HepG2 (cell line): ENCODE data around the gene THSD4. TPM values are rescaled to one million over a fixed set of nuclear protein-coding genes. Genes with fewer than 3 reads are reported as not detected.
A peak's percentile ranks its signal among the peaks of the same experiment; 100 is the strongest.

ENCODE experiments used
- EP300 ChIP-seq, 3 experiments: sonication (generic) in 1 of 3; formaldehyde crosslinking in 1 of 3; IDR thresholded peaks; 2 replicates each; pipeline versions ENCODE4 v1.5.1 to v1.6.1; 2011 to 2020; ENCODE audit warnings: low read depth in 2 of 3, low read length in 2 of 3, borderline replicate concordance in 1 of 3, improper control_type of control experiment in 1 of 3, mild to moderate bottlenecking in 1 of 3, missing genetic modification reagents in 1 of 3, moderate library complexity in 1 of 3
- GABPB1 ChIP-seq: IDR thresholded peaks from 2 replicates; pipeline ENCODE4 v1.6.1; 2016; ENCODE audit warnings: mild to moderate bottlenecking, missing genetic modification reagents, moderate library complexity, missing compliant biosample characterization
- IRF2 ChIP-seq: IDR thresholded peaks from 2 replicates; pipeline ENCODE4 v1.6.1; 2018; ENCODE audit warnings: missing genetic modification reagents, missing compliant biosample characterization
- JDP2 ChIP-seq: sonication (generic); formaldehyde crosslinking; IDR thresholded peaks from 2 replicates; pipeline ENCODE4 v1.8.1; 2022; ENCODE audit warnings: missing genetic modification reagents, borderline replicate concordance
- KLF16 ChIP-seq, 2 experiments: sonication (generic) in 1 of 2; formaldehyde crosslinking in 1 of 2; IDR thresholded peaks; 2 replicates each; pipeline versions ENCODE4 v1.6.1 to v1.8.0; 2016 to 2023; ENCODE audit warnings: missing genetic modification reagents in 2 of 2, missing compliant biosample characterization in 1 of 2
- MAFG ChIP-seq: sonication (generic); formaldehyde crosslinking; IDR thresholded peaks from 2 replicates; pipeline ENCODE4 v1.5.1; 2020; ENCODE audit warnings: mild to moderate bottlenecking, missing genetic modification reagents
- NFE2 ChIP-seq: sonication (generic); formaldehyde crosslinking; IDR thresholded peaks from 2 replicates; pipeline ENCODE4 v1.4.0; 2020; ENCODE audit warnings: missing genetic modification reagents
- NFKB2 ChIP-seq: sonication (generic); formaldehyde crosslinking; IDR thresholded peaks from 2 replicates; pipeline ENCODE4 v1.4.0; 2020; ENCODE audit warnings: missing genetic modification reagents, borderline replicate concordance
- XBP1 ChIP-seq: sonication (generic); formaldehyde crosslinking; IDR thresholded peaks from 2 replicates; pipeline ENCODE4 v1.5.0; 2020; ENCODE audit warnings: missing genetic modification reagents
- ZFP62 ChIP-seq: sonication (generic); formaldehyde crosslinking; IDR thresholded peaks from 2 replicates; pipeline ENCODE4 v1.4.0; 2020; ENCODE audit warnings: missing genetic modification reagents
- ZNF235 ChIP-seq: sonication (generic); formaldehyde crosslinking; IDR thresholded peaks from 2 replicates; pipeline ENCODE4 v1.8.1; 2023; ENCODE audit warnings: mild to moderate bottlenecking, missing genetic modification reagents, borderline replicate concordance
- ZNF256 ChIP-seq: sonication (generic); formaldehyde crosslinking; conservative IDR thresholded peaks from 2 replicates; pipeline ENCODE4 v1.4.0; 2020; ENCODE audit warnings: missing genetic modification reagents
- ZNF292 ChIP-seq: sonication (generic); formaldehyde crosslinking; IDR thresholded peaks from 2 replicates; pipeline ENCODE4 v1.8.1; 2022; ENCODE audit warnings: mild to moderate bottlenecking, low read depth, missing genetic modification reagents, borderline replicate concordance
- ZNF564 ChIP-seq: sonication (generic); formaldehyde crosslinking; IDR thresholded peaks from 2 replicates; pipeline ENCODE4 v1.8.1; 2023; ENCODE audit warnings: mild to moderate bottlenecking, missing genetic modification reagents
- ZNF7 ChIP-seq: IDR thresholded peaks from 2 replicates; pipeline ENCODE4 v1.6.1; 2016; ENCODE audit warnings: missing biosample characterization, missing genetic modification reagents
- polyA plus RNA-seq, 8 experiments: library from polyadenylated mRNA; depleted of rRNA in 3 of 8; stranded (reverse) in 7 of 8; unstranded in 1 of 8; fragments of >200 nt; fragmentation: Illumina TruSeq in 4 of 8; extraction: Trizol in 4 of 8; gene quantifications; 2 replicates each; pipeline versions ENCODE4 v1.2.1 to v1.2.3, GENCODE V29; 2011 to 2016; ENCODE audit warnings: low read depth in 4 of 8, missing spikeins in 1 of 8, mixed read lengths in 1 of 8; ENCODE audit not compliant: insufficient read depth in 1 of 8
- total RNA-seq, 5 experiments: library from RNA; depleted of rRNA; stranded (reverse); fragments of >200 nt; fragmentation: Illumina TruSeq; extraction: Trizol; gene quantifications; 2 replicates each; pipeline ENCODE4 v1.2.3, GENCODE V29; 2016; ENCODE audit warnings: low read depth in 1 of 5
- TF ChIP-seq, protein P1 (sequence below): sonication (generic); formaldehyde crosslinking; IDR thresholded peaks from 2 replicates; pipeline ENCODE4 v1.8.1; 2023; ENCODE audit warnings: mild to moderate bottlenecking, inconsistent platforms, moderate library complexity, missing genetic modification reagents, borderline replicate concordance
- TF ChIP-seq, protein P2 (sequence below): sonication (generic); formaldehyde crosslinking; IDR thresholded peaks from 2 replicates; pipeline ENCODE4 v1.4.0; 2020; ENCODE audit warnings: missing genetic modification reagents
- TF ChIP-seq, protein P3 (sequence below): sonication (generic); formaldehyde crosslinking; IDR thresholded peaks from 2 replicates; pipeline ENCODE4 v1.4.0; 2020; ENCODE audit warnings: mild to moderate bottlenecking, low read depth, missing genetic modification reagents
- TF ChIP-seq, protein P4 (sequence below): IDR thresholded peaks from 2 replicates; pipeline ENCODE4 v1.6.1; 2016; ENCODE audit warnings: low read depth, control low read depth
- TF ChIP-seq, protein P5 (sequence below): sonication (generic); formaldehyde crosslinking; IDR thresholded peaks from 2 replicates; pipeline ENCODE4 v1.4.0; 2020; ENCODE audit warnings: low read depth, missing genetic modification reagents

THSD4 gene
- total and polyA plus RNA-seq, 2 of the 13 experiments (the other 11 are each of a cell fraction or from before 2014, with no cell fraction given) = 0.07 to 0.21 TPM

DNA sequence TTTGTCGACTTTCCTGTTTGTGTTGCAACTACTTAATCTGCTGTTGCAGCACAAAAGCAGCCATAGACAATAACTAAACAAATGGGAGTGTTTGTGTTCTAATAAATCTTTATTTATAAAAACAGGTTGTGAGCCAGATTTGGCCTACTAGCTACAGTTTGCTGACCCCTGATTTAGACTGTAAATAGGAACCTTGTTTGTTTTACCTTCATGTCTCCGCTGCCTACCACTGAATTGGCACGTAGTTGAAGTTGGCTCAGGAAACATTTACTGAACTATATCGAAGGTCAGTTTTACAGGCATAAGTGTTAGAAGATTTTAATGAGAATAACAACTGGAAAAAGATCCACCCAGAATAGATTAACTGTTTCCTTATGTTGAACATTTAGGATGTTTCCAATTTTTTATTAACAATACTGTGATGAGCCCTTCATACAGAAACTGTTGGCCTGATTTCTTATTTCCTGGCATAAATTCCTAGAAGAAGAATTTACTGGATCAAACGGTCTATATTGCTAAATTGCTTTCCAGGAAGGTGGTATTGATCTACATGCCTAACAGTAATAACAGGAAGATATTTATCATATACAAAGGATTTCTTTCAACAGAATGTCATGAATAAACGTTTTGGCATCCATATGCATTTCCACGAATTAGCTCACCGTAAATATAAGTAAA, 538.9 kb downstream of the THSD4 start (continued):
- TF ChIP-seq ZNF256 (CRISPR knock-in tag) (no peak), JDP2 (CRISPR knock-in tag) (no peak; the same call in 1 of the 2 replicates), ZNF235 (CRISPR knock-in tag) (no peak), MAFG (no peak), ZNF7 (CRISPR knock-in tag) (no peak), EP300 (IDR thresholded peaks at IDR 0.05; ENCODE audit: low read depth in 2 of 2, low read length in 2 of 2) (peak in 1 of 2 experiments; percentile 83; a peak in 1 of 4 replicates), EP300 (CRISPR knock-in tag; IDR thresholded peaks at IDR 0.05; ENCODE audit: borderline replicate concordance) (no peak), ZFP62 (CRISPR knock-in tag) (no peak), NFE2 (CRISPR knock-in tag) (no peak), XBP1 (no peak), ZNF564 (CRISPR knock-in tag) (no peak), NFKB2 (CRISPR knock-in tag) (no peak), ZNF292 (CRISPR knock-in tag) (no peak), GABPB1 (no peak), IRF2 (0 out of 2 replicates have a peak, but pooled peaks have one; percentile 40), KLF16 (CRISPR knock-in tag; IDR thresholded peaks at IDR 0.05) (no peak)
- TF ChIP-seq, protein P1, sequence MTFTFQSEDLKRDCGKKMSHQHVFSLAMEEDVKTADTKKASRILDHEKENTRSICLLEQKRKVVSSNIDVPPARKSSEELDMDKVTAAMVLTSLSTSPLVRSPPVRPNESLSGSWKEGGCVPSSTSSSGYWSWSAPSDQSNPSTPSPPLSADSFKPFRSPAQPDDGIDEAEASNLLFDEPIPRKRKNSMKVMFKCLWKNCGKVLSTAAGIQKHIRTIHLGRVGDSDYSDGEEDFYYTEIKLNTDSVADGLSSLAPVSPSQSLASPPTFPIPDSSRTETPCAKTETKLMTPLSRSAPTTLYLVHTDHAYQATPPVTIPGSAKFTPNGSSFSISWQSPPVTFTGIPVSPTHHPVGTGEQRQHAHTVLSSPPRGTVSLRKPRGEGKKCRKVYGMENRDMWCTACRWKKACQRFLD (CRISPR knock-in tag) = no peak
- TF ChIP-seq, protein P2, sequence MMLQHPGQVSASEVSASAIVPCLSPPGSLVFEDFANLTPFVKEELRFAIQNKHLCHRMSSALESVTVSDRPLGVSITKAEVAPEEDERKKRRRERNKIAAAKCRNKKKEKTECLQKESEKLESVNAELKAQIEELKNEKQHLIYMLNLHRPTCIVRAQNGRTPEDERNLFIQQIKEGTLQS (CRISPR knock-in tag) = no peak
- TF ChIP-seq, protein P3, sequence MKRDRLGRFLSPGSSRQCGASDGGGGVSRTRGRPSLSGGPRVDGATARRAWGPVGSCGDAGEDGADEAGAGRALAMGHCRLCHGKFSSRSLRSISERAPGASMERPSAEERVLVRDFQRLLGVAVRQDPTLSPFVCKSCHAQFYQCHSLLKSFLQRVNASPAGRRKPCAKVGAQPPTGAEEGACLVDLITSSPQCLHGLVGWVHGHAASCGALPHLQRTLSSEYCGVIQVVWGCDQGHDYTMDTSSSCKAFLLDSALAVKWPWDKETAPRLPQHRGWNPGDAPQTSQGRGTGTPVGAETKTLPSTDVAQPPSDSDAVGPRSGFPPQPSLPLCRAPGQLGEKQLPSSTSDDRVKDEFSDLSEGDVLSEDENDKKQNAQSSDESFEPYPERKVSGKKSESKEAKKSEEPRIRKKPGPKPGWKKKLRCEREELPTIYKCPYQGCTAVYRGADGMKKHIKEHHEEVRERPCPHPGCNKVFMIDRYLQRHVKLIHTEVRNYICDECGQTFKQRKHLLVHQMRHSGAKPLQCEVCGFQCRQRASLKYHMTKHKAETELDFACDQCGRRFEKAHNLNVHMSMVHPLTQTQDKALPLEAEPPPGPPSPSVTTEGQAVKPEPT = no peak
- TF ChIP-seq, protein P4, sequence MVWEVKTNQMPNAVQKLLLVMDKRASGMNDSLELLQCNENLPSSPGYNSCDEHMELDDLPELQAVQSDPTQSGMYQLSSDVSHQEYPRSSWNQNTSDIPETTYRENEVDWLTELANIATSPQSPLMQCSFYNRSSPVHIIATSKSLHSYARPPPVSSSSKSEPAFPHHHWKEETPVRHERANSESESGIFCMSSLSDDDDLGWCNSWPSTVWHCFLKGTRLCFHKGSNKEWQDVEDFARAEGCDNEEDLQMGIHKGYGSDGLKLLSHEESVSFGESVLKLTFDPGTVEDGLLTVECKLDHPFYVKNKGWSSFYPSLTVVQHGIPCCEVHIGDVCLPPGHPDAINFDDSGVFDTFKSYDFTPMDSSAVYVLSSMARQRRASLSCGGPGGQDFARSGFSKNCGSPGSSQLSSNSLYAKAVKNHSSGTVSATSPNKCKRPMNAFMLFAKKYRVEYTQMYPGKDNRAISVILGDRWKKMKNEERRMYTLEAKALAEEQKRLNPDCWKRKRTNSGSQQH (CRISPR knock-in tag) = 0 out of 2 replicates have a peak, but pooled peaks have one; percentile 33
- TF ChIP-seq, protein P5, sequence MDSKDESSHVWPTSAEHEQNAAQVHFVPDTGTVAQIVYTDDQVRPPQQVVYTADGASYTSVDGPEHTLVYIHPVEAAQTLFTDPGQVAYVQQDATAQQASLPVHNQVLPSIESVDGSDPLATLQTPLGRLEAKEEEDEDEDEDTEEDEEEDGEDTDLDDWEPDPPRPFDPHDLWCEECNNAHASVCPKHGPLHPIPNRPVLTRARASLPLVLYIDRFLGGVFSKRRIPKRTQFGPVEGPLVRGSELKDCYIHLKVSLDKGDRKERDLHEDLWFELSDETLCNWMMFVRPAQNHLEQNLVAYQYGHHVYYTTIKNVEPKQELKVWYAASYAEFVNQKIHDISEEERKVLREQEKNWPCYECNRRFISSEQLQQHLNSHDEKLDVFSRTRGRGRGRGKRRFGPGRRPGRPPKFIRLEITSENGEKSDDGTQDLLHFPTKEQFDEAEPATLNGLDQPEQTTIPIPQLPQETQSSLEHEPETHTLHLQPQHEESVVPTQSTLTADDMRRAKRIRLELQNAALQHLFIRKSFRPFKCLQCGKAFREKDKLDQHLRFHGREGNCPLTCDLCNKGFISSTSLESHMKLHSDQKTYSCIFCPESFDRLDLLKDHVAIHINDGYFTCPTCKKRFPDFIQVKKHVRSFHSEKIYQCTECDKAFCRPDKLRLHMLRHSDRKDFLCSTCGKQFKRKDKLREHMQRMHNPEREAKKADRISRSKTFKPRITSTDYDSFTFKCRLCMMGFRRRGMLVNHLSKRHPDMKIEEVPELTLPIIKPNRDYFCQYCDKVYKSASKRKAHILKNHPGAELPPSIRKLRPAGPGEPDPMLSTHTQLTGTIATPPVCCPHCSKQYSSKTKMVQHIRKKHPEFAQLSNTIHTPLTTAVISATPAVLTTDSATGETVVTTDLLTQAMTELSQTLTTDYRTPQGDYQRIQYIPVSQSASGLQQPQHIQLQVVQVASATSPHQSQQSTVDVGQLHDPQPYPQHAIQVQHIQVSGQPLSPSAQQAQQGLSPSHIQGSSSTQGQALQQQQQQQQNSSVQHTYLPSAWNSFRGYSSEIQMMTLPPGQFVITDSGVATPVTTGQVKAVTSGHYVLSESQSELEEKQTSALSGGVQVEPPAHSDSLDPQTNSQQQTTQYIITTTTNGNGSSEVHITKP (CRISPR knock-in tag) = no peak
